Nephron progenitor cell (in vitro differentiated cells): ENCODE measurements around the gene PAFAH1B1.

Source experiments
- DNase-seq: peaks from one replicate; pipeline ENCODE4 v3.0.0; 2021
- H3K27ac Mint-ChIP-seq: 2 replicates; pipeline ENCODE4 v1.8.0; 2021; ENCODE audit warnings: mild to moderate bottlenecking, moderate library complexity, mixed read lengths
- H3K27me3 Mint-ChIP-seq: 2 replicates; pipeline ENCODE4 v1.8.0; 2021; ENCODE audit warnings: mild to moderate bottlenecking, low read depth, mixed read lengths; ENCODE audit not compliant: poor library complexity
- H3K36me3 Mint-ChIP-seq: 2 replicates; pipeline ENCODE4 v1.8.0; 2021; ENCODE audit warnings: low read depth, mixed read lengths
- H3K4me1 Mint-ChIP-seq: 2 replicates; pipeline ENCODE4 v1.8.0; 2021; ENCODE audit warnings: mixed read lengths
- H3K4me3 Mint-ChIP-seq: 2 replicates; pipeline ENCODE4 v1.8.0; 2021; ENCODE audit warnings: mild to moderate bottlenecking, moderate library complexity, mixed read lengths
- H3K9me3 Mint-ChIP-seq: 2 replicates; pipeline ENCODE4 v1.8.0; 2021; ENCODE audit warnings: mild to moderate bottlenecking, moderate library complexity, mixed read lengths
- CTCF ChIP-seq: fragments of 200-600 bp; sonication (generic); IDR thresholded peaks from 2 replicates; pipeline ENCODE4 v1.5.0; 2021; ENCODE audit warnings: antibody characterized with exemption

Gene PAFAH1B1

GRCh38 chr17:2700030-2700490 lies 106.6 kb downstream of the PAFAH1B1 start:
- no peak overlapping the region for H3K4me3 Mint-ChIP-seq

DNA sequence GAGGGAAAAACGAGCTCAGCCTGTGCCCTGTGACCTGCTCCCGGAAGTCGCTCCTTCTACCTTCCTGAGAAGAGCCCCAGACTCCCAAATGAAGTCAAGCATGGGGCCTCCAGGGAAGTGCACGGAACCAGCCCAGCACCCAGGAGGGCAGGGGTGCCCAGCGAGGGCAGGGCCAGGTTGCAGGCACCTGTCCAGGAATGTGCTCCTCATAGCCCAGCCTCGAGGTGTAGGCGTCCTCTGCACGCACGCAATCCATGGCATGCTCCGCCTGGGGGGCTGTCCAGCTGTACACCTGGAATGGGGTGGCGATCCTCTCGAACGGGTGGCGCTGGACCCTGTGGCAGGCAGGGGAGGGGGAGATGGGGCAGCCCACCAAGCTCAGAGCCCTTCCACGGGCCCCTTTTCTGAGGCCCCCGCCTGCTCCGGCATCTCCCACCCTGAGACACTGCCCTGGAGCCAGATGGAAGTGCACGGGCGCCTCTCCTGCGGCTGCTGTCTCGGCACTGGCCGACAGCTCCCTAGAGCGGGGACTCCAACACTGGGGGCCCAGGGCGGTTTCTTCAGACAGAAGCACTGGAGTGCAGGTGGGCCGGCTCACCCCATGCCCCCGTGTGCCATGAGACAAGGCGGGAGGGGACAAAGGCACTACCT lies 107.2 kb downstream of the PAFAH1B1 start:
- H3K9me3 Mint-ChIP-seq: no peaks in the 10 kb centered on the region
- H3K4me1 Mint-ChIP-seq: peaks cover 10% of the 10 kb centered on the region
- H3K27ac Mint-ChIP-seq: no peak overlapping the region
- no peak overlapping the region for H3K4me3 Mint-ChIP-seq
- peaks cover 5% of the 10 kb centered on the region for H3K36me3 Mint-ChIP-seq
- no peak for TF ChIP-seq CTCF
- no peak for DNase-seq
- H3K27me3 Mint-ChIP-seq: peaks cover 4% of the 10 kb centered on the region

More at GRCh38 chr17:2700030-2700490, 106.6 kb downstream of the PAFAH1B1 start:
- TF ChIP-seq CTCF: no peak
- H3K27ac Mint-ChIP-seq: no peak overlapping the region
- peaks cover 5% of the 10 kb centered on the region for H3K36me3 Mint-ChIP-seq
- peaks cover 5% of the 10 kb centered on the region for H3K4me1 Mint-ChIP-seq
- DNase-seq: no peak
- peaks cover 4% of the 10 kb centered on the region for H3K27me3 Mint-ChIP-seq
- H3K9me3 Mint-ChIP-seq: no peaks in the 10 kb centered on the region

DNA sequence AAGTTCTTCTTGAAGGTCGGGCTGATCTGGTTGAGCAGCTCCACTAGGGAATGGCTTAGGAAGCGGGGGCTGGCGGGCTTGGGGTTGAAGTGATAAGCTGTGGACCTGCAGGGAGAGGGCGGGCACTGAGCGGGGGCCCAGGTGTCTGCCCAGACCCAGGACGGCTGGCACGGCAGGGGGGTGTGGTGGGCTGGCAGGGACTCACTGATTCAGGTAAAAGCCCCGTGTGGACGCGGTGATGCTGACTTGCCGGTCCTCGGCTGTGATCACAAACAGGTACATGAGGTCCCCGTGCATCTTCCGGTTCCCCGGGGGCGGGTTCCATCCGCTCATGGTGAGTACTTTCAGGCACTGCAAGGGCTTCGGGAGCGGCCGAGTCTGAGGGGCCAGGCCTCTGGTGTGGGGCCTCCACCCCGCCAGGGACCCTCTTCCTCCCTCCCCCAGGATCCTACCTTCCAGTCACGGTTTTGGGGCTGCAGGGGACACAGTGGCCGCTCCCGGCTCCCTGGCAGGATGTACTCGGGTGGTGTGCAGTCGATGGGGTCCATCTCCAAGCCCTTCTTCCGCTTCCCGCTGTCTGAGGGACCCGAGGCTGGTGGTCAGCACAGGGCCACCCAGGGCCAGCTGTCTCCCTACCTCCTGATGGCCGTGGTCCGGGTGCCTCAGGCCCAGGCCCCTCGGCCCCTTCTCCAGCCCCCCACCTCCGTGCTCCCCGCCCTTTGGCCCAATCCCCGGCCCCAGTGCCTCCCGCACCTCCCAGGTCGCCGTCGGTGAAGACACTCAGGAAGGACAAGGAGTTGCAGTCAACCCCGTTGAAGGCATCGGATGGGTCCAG lies 107.9 kb downstream of the PAFAH1B1 start:
- Mint-ChIP-seq H3K4me3 (no peak overlapping the region), H3K9me3 (no peaks in the 10 kb centered on the region), H3K4me1 (peaks cover 14% of the 10 kb centered on the region), H3K27ac (no peak overlapping the region), H3K27me3 (peaks cover 4% of the 10 kb centered on the region), H3K36me3 (peaks cover 5% of the 10 kb centered on the region)
- no peak for DNase-seq
- no peak for TF ChIP-seq CTCF

DNA sequence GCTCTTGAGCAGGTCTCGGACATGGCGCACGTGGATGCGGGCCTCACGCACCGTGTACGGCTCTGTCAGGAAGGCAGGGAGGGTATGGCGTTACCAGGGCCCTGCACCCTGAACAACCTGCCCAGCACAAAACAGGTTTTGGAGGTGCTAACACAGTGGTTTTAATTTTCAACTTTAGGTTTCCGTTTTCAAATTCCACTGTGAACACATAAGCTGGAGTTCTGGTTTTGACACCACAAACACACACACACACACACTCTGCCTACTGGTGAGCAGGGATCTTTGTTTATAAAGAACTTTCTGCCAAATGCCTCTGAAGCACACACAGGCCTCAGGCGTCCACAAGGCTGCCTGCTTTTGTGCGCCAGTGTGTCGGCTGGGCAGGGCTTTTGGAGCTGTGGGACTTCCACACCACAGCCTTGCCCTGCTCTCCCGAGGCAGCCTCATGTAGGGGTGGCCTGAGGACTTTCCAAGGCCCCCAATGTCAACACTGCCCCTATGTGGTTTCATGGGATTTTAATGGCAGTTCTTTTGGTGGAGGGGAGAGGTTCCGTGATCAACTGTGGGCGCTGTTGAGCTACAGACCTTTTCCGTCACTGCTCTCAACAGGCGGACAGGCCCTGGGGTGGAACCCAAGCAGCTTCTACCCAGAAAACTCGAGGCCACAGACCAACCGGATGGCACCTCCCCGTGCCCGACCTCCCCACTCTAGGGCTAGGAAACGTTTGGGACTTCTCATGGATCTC lies 108.7 kb downstream of the PAFAH1B1 start:
- H3K36me3 Mint-ChIP-seq: peaks cover 5% of the 10 kb centered on the region
- H3K4me3 Mint-ChIP-seq: no peak overlapping the region
- H3K9me3 Mint-ChIP-seq: no peaks in the 10 kb centered on the region
- peaks cover 4% of the 10 kb centered on the region for H3K27me3 Mint-ChIP-seq
- peaks cover 18% of the 10 kb centered on the region for H3K4me1 Mint-ChIP-seq
- no peak for DNase-seq
- TF ChIP-seq CTCF: no peak
- no peak overlapping the region for H3K27ac Mint-ChIP-seq

GRCh38 chr17:2703181-2703580 lies 109.7 kb downstream of the PAFAH1B1 start:
- no peak for TF ChIP-seq CTCF

More at GRCh38 chr17:2703181-2703580, 109.7 kb downstream of the PAFAH1B1 start:
- Mint-ChIP-seq H3K4me3 (no peak overlapping the region), H3K36me3 (peaks cover 3% of the 10 kb centered on the region), H3K27me3 (peaks cover 4% of the 10 kb centered on the region), H3K4me1 (peaks cover 20% of the 10 kb centered on the region), H3K9me3 (no peaks in the 10 kb centered on the region), H3K27ac (no peak overlapping the region)
- DNase-seq: no peak
